Mesenchymal stem cell (in vitro differentiated cells and primary cell): Measurements from ENCODE around the gene VAC14.
A peak's percentile ranks its signal among the peaks of the same experiment; 100 is the strongest.

Experiments
- DNase-seq: peaks from one replicate; pipeline ENCODE4 v3.0.0-alpha.2; 2013
- H2AFZ ChIP-seq: one replicate; pipeline ENCODE4 v1.6.1; 2013; ENCODE audit warnings: low read depth, mild to moderate bottlenecking, control low read depth, inconsistent platforms, low read length, moderate library complexity
- H2AK5ac ChIP-seq: 2 replicates; pipeline ENCODE4 v1.6.1; 2013; ENCODE audit warnings: low read length, moderate library complexity, mild to moderate bottlenecking, inconsistent platforms; ENCODE audit not compliant: severe bottlenecking
- H2BK120ac ChIP-seq: one replicate; pipeline ENCODE4 v1.6.1; 2013; ENCODE audit warnings: low read depth, mild to moderate bottlenecking, inconsistent platforms, low read length, moderate library complexity
- H2BK12ac ChIP-seq, 2 experiments: one replicate each; pipeline ENCODE4 v1.6.1; 2013; ENCODE audit warnings: inconsistent platforms in 2 of 2, low read length in 2 of 2, mild to moderate bottlenecking in 2 of 2, moderate library complexity in 2 of 2, control low read depth in 1 of 2
- H2BK15ac ChIP-seq: one replicate; pipeline ENCODE4 v1.6.1; 2013; ENCODE audit warnings: mild to moderate bottlenecking, low read depth, inconsistent platforms; ENCODE audit not compliant: poor library complexity, severe bottlenecking
- H2BK5ac ChIP-seq: 2 replicates; pipeline ENCODE4 v1.6.1; 2013; ENCODE audit warnings: low read depth, mild to moderate bottlenecking, low read length, control low read depth, inconsistent platforms; ENCODE audit not compliant: poor library complexity, severe bottlenecking
- H3K14ac ChIP-seq, 2 experiments: one replicate each; pipeline ENCODE4 v1.6.1; 2013; ENCODE audit warnings: inconsistent platforms in 2 of 2, low read length in 2 of 2, control low read depth in 1 of 2, mild to moderate bottlenecking in 1 of 2, moderate library complexity in 1 of 2
- H3K18ac ChIP-seq, 2 experiments: one replicate each; pipeline ENCODE4 v1.6.1; 2013; ENCODE audit warnings: inconsistent platforms in 2 of 2, low read length in 2 of 2, control low read depth in 1 of 2, low read depth in 1 of 2, mild to moderate bottlenecking in 1 of 2
- H3K23ac ChIP-seq, 2 experiments: one replicate each; pipeline ENCODE4 v1.6.1; 2013; ENCODE audit warnings: inconsistent platforms in 2 of 2, low read length in 2 of 2, mild to moderate bottlenecking in 2 of 2, moderate library complexity in 2 of 2, control low read depth in 1 of 2
- H3K27ac ChIP-seq: 2 replicates; pipeline ENCODE4 v1.5.1; 2013; ENCODE audit warnings: mild to moderate bottlenecking, moderate library complexity, low read length, control low read depth, inconsistent platforms; ENCODE audit not compliant: poor library complexity, severe bottlenecking
- H3K27me3 ChIP-seq, 2 experiments: 2 replicates each; pipeline versions ENCODE4 v1.6.1 to v1.7.0; 2013; ENCODE audit warnings: low read length in 2 of 2, mild to moderate bottlenecking in 2 of 2, moderate library complexity in 2 of 2, control low read depth in 1 of 2, inconsistent platforms in 1 of 2; ENCODE audit not compliant: control insufficient read depth in 1 of 2, insufficient read depth in 1 of 2
- H3K36me3 ChIP-seq, 2 experiments: 2 replicates each; pipeline versions ENCODE4 v1.6.1 to v1.7.0; 2013; ENCODE audit warnings: low read length in 2 of 2, control low read depth in 1 of 2, inconsistent platforms in 1 of 2, low read depth in 1 of 2, mild to moderate bottlenecking in 1 of 2; ENCODE audit not compliant: insufficient read depth in 2 of 2, control insufficient read depth in 1 of 2
- H3K4ac ChIP-seq, 2 experiments: one replicate each; pipeline ENCODE4 v1.6.1; 2013; ENCODE audit warnings: inconsistent platforms in 2 of 2, low read length in 2 of 2, mild to moderate bottlenecking in 2 of 2, moderate library complexity in 2 of 2, control low read depth in 1 of 2, low read depth in 1 of 2
- H3K4me1 ChIP-seq: 2 replicates; pipeline ENCODE4 v1.6.1; 2013; ENCODE audit warnings: low read depth, low read length, control low read depth; ENCODE audit not compliant: control insufficient read depth, insufficient read depth
- H3K4me2 ChIP-seq: 2 replicates; pipeline ENCODE4 v1.6.1; 2013; ENCODE audit warnings: low read length, mild to moderate bottlenecking, inconsistent platforms; ENCODE audit not compliant: poor library complexity, severe bottlenecking
- H3K4me3 ChIP-seq, 2 experiments: 2 replicates each; pipeline versions ENCODE4 v1.5.1 to v1.7.0; 2013; ENCODE audit warnings: low read length in 2 of 2, mild to moderate bottlenecking in 2 of 2, control low read depth in 1 of 2, low read depth in 1 of 2; ENCODE audit not compliant: insufficient read depth in 1 of 2
- H3K79me1 ChIP-seq: replicated peaks from 2 replicates; pipeline ENCODE4 v1.6.1; 2013; ENCODE audit warnings: mild to moderate bottlenecking, control low read depth, low read length, inconsistent platforms; ENCODE audit not compliant: poor library complexity, severe bottlenecking
- H3K9ac ChIP-seq: 2 replicates; pipeline ENCODE4 v1.7.0; 2013; ENCODE audit warnings: mild to moderate bottlenecking, low read length, moderate library complexity
- H3K9me3 ChIP-seq: 2 replicates; pipeline ENCODE4 v1.7.0; 2013; ENCODE audit warnings: mild to moderate bottlenecking, low read length; ENCODE audit not compliant: control insufficient read depth
- H4K8ac ChIP-seq: one replicate; pipeline ENCODE4 v1.6.1; 2013; ENCODE audit warnings: inconsistent platforms, mild to moderate bottlenecking, low read length, moderate library complexity
- H4K91ac ChIP-seq: one replicate; pipeline ENCODE4 v1.6.1; 2013; ENCODE audit warnings: mild to moderate bottlenecking, low read length, inconsistent platforms
- WGBS: methylation state at CpG from one replicate; pipeline ENCODE4 v1.1.7; 2013; ENCODE audit warnings: mixed read lengths; 5-methylcytosine and 5-hydroxymethylcytosine counted together

The VAC14 gene

GRCh38 chr16:70804734-70805169, 3.8 kb upstream of the VAC14 start:
- no peak overlapping the region for H4K91ac ChIP-seq
- H3K4me2 ChIP-seq, result no peak overlapping the region
- WGBS, result no CpG with 5 or more reads among the region's 2 CpGs
- H3K4me1 ChIP-seq, result peaks cover 4% of the 10 kb centered on the region
- peak overlapping the region; percentile 58 for H3K9ac ChIP-seq
- H2BK120ac ChIP-seq, result no peak overlapping the region
- H3K27ac ChIP-seq, result no peak overlapping the region
- H3K4me3 ChIP-seq, result no peak overlapping the region
- no peak overlapping the region for H3K23ac ChIP-seq
- H2BK5ac ChIP-seq, result no peak overlapping the region
- H3K36me3 ChIP-seq, result no peaks in the 10 kb centered on the region
- no peak overlapping the region for H2AK5ac ChIP-seq
- no peak overlapping the region for H3K14ac ChIP-seq
- no peak overlapping the region for H3K4ac ChIP-seq
- H3K27me3 ChIP-seq, result peaks cover 19% of the 10 kb centered on the region in 2 experiments
- peaks cover 7% of the 10 kb centered on the region for H3K79me1 ChIP-seq
- H4K8ac ChIP-seq, result no peak overlapping the region
- H3K18ac ChIP-seq, result no peak overlapping the region
- no peaks in the 10 kb centered on the region for H3K9me3 ChIP-seq
- no peak for DNase-seq
- no peak overlapping the region for H2BK12ac ChIP-seq
- no peak overlapping the region for H2BK15ac ChIP-seq
- no peak overlapping the region for H2AFZ ChIP-seq

GRCh38 chr16:70804153-70804733, 3.3 kb upstream of the VAC14 start:
- Histone ChIP-seq H2BK120ac (no peak overlapping the region), H3K27ac (no peak overlapping the region), H3K18ac (no peak overlapping the region), H3K9ac (peak overlapping the region; percentile 58), H2AK5ac (no peak overlapping the region), H2BK5ac (no peak overlapping the region), H4K8ac (no peak overlapping the region), H3K4me2 (no peak overlapping the region), H3K27me3 (peaks cover 14% of the 10 kb centered on the region in 2 experiments), H2BK12ac (no peak overlapping the region), H4K91ac (no peak overlapping the region), H3K23ac (no peak overlapping the region), H3K4ac (no peak overlapping the region), H3K9me3 (no peaks in the 10 kb centered on the region), H3K79me1 (peaks cover 10% of the 10 kb centered on the region), H2AFZ (no peak overlapping the region), H3K4me3 (no peak overlapping the region), H3K36me3 (no peaks in the 10 kb centered on the region), H2BK15ac (no peak overlapping the region), H3K4me1 (peaks cover 4% of the 10 kb centered on the region), H3K14ac (no peak overlapping the region)
- WGBS, result 69% methylated on average over 8 of the region's 8 CpGs
- DNase-seq, result peak; percentile 77

GRCh38 chr16:70803319-70803718, 2.4 kb upstream of the VAC14 start:
- Histone ChIP-seq H3K18ac (no peak overlapping the region), H4K8ac (no peak overlapping the region), H2AK5ac (no peak overlapping the region), H3K14ac (no peak overlapping the region), H3K9ac (no peak overlapping the region), H3K4me3 (no peak overlapping the region), H3K23ac (no peak overlapping the region), H4K91ac (no peak overlapping the region), H3K4me2 (no peak overlapping the region), H2BK12ac (no peak overlapping the region), H2BK15ac (no peak overlapping the region), H2BK5ac (no peak overlapping the region), H3K36me3 (peaks cover 0 to 7% of the 10 kb centered on the region in 2 experiments), H3K27ac (no peak overlapping the region), H2AFZ (no peak overlapping the region), H3K4ac (no peak overlapping the region), H2BK120ac (no peak overlapping the region), H3K79me1 (peaks cover 14% of the 10 kb centered on the region), H3K27me3 (peaks cover 7 to 8% of the 10 kb centered on the region in 2 experiments), H3K9me3 (no peaks in the 10 kb centered on the region), H3K4me1 (peaks cover 4% of the 10 kb centered on the region)
- DNase-seq, result no peak

- Histone ChIP-seq H3K36me3 (peaks cover 0 to 17% of the 10 kb centered on the region in 2 experiments), H3K9ac (peak overlapping the region; percentile 96), H2AK5ac (no peak overlapping the region), H3K79me1 (peaks cover 19% of the 10 kb centered on the region), H3K4me1 (peaks cover 4% of the 10 kb centered on the region), H3K14ac (no peak overlapping the region), H3K9me3 (no peaks in the 10 kb centered on the region), H3K4ac (no peak overlapping the region), H2BK12ac (no peak overlapping the region), H3K27ac (no peak overlapping the region), H2BK5ac (no peak overlapping the region), H2BK15ac (no peak overlapping the region), H4K8ac (no peak overlapping the region), H3K4me2 (no peak overlapping the region), H3K4me3 (peak overlapping the region in 1 of 2 experiments; percentile 93), H3K23ac (no peak overlapping the region), H2BK120ac (no peak overlapping the region), H3K18ac (no peak overlapping the region), H3K27me3 (peaks cover 0 to 4% of the 10 kb centered on the region in 2 experiments), H2AFZ (no peak overlapping the region), H4K91ac (no peak overlapping the region)
- no peak for DNase-seq
- 51% methylated on average over 3 of the region's 3 CpGs for WGBS
These were observed 653 bp upstream of the VAC14 start for GRCh38 chr16:70801611-70802010.
